ENCODE measurements around the gene WSCD1. TPM values are rescaled to one million over a fixed set of nuclear protein-coding genes. Genes with fewer than 3 reads are reported as not detected.

The WSCD1 gene
- total RNA-seq, 1 experiment from 2014 or later, result not detected

DNA sequence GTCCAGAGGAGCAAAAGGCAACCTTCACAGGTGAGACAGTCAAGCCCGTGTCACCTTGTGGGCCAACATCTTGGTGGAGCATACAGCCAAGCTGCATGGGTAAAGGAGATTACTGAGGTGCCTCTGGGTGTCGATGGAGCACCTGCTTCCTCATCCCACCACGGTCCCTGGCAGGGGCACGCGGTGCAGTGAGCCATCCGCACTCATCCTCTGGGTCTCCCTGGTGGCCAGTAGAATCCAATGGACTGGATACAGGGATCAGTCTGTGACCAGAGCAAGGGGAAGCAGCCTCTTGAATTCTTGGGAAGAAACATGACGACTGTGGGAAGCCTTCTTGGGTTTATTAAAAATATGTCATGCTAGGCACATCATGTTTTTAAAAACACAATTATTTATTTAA is 4.8 kb upstream of the WSCD1 start:
- TF ChIP-seq, protein P1, sequence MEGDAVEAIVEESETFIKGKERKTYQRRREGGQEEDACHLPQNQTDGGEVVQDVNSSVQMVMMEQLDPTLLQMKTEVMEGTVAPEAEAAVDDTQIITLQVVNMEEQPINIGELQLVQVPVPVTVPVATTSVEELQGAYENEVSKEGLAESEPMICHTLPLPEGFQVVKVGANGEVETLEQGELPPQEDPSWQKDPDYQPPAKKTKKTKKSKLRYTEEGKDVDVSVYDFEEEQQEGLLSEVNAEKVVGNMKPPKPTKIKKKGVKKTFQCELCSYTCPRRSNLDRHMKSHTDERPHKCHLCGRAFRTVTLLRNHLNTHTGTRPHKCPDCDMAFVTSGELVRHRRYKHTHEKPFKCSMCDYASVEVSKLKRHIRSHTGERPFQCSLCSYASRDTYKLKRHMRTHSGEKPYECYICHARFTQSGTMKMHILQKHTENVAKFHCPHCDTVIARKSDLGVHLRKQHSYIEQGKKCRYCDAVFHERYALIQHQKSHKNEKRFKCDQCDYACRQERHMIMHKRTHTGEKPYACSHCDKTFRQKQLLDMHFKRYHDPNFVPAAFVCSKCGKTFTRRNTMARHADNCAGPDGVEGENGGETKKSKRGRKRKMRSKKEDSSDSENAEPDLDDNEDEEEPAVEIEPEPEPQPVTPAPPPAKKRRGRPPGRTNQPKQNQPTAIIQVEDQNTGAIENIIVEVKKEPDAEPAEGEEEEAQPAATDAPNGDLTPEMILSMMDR (IDR thresholded peaks at IDR 0.05; ENCODE audit: insufficient read depth in 1 of 2, low read depth in 1 of 2, low read length in 1 of 2, severe bottlenecking in 1 of 2, unreplicated experiment in 1 of 2), result no peak
- no peaks in the 10 kb centered on the region for H3K36me3 Mint-ChIP-seq (ENCODE audit: insufficient read depth, unreplicated experiment)
- DNase-seq, result no peak
- peaks cover 8% of the 10 kb centered on the region for H3K27me3 Mint-ChIP-seq (ENCODE audit: insufficient read depth, unreplicated experiment)
- CTCF ChIA-PET, result no interaction called here
- Histone ChIP-seq H3K27me3 (replicated peaks; ENCODE audit: control insufficient read depth, insufficient read depth, low read length) (no peaks in the 10 kb centered on the region), H3K4me3 (ENCODE audit: low read depth, low read length) (no peak overlapping the region), H3K9me3 (no peaks in the 10 kb centered on the region), H3K4me1 (no peaks in the 10 kb centered on the region), H3K36me3 (ENCODE audit: control insufficient read depth, insufficient read depth, low read length) (no peaks in the 10 kb centered on the region)
- BruUV-seq (replicated peaks), result no TSS peak
- intact Hi-C loops (cut with micrococcal nuclease; ENCODE audit: unreplicated experiment), result no loop called here
- POLR2A ChIA-PET, result no interaction called here
- H3K27ac Mint-ChIP-seq (ENCODE audit: unreplicated experiment), result no peak overlapping the region
- H3K4me3 Mint-ChIP-seq (ENCODE audit: unreplicated experiment), result no peak overlapping the region
- H3K4me1 Mint-ChIP-seq (ENCODE audit: low read depth, unreplicated experiment), result no peaks in the 10 kb centered on the region
- H3K9me3 Mint-ChIP-seq (ENCODE audit: unreplicated experiment), result no peaks in the 10 kb centered on the region

DNA sequence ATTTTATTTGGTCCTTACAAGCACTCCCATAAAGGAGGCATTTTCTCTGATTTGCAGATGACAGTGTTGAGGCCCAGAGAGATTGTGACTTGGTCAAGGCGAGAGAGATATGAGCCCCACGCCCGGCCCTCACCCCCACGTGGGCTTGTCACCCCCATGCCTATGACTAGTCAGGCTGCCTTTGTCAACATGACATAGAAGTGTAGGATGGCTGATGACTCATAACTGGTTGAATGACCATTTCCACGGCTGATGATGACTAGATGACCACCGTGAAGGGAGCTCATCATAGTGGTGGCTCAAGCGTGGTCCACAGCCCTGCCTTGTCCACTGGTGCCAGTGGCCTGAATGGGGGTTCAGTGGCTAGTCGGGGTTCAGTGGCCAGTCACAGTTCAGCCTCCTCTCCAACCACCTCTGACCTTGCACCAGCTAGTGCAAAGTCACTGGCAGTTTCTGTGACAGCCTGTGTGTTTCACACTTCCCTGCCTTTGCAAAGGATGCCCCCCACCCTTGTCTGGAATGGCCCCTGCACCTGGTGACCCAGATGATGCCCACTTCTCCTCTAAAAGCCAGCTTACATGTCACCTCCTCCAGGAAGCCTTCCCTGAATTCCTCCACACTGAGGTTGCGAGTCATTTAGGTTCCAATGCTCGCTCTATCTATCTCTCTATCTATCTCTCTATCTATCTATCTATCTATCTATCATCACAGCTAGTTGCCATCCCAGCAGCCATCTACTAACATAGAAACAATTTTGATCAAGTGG is 3.8 kb upstream of the WSCD1 start:
- intact Hi-C loops (cut with micrococcal nuclease; ENCODE audit: unreplicated experiment), result no loop called here
- no peak overlapping the region for H3K4me3 ChIP-seq (ENCODE audit: low read depth, low read length)
- Mint-ChIP-seq H3K4me1 (ENCODE audit: low read depth, unreplicated experiment) (no peaks in the 10 kb centered on the region), H3K27me3 (ENCODE audit: insufficient read depth, unreplicated experiment) (peaks cover 8% of the 10 kb centered on the region), H3K27ac (ENCODE audit: unreplicated experiment) (no peak overlapping the region), H3K9me3 (ENCODE audit: unreplicated experiment) (no peaks in the 10 kb centered on the region), H3K4me3 (ENCODE audit: unreplicated experiment) (no peak overlapping the region), H3K36me3 (ENCODE audit: insufficient read depth, unreplicated experiment) (no peaks in the 10 kb centered on the region)
- BruUV-seq (replicated peaks), result no TSS peak
- POLR2A ChIA-PET, result no interaction called here
- H3K9me3 ChIP-seq, result no peaks in the 10 kb centered on the region
- TF ChIP-seq, protein P1 (IDR thresholded peaks at IDR 0.05; ENCODE audit: insufficient read depth in 1 of 2, low read depth in 1 of 2, low read length in 1 of 2, severe bottlenecking in 1 of 2, unreplicated experiment in 1 of 2), result no peak
- CTCF ChIA-PET, result no interaction called here
- H3K36me3 ChIP-seq (ENCODE audit: control insufficient read depth, insufficient read depth, low read length), result no peaks in the 10 kb centered on the region
- DNase-seq, result no peak
- no peaks in the 10 kb centered on the region for H3K4me1 ChIP-seq
- no peaks in the 10 kb centered on the region for H3K27me3 ChIP-seq (replicated peaks; ENCODE audit: control insufficient read depth, insufficient read depth, low read length)

- no peak overlapping the region for H3K4me3 ChIP-seq (ENCODE audit: low read depth, low read length)
- no TSS peak for BruUV-seq (replicated peaks)
- DNase-seq, result no peak
- intact Hi-C loops (cut with micrococcal nuclease; ENCODE audit: unreplicated experiment), result no loop called here
- H3K27ac Mint-ChIP-seq (ENCODE audit: unreplicated experiment), result no peak overlapping the region
- H3K4me1 ChIP-seq, result no peaks in the 10 kb centered on the region
- TF ChIP-seq, protein P1 (IDR thresholded peaks at IDR 0.05; ENCODE audit: insufficient read depth in 1 of 2, low read depth in 1 of 2, low read length in 1 of 2, severe bottlenecking in 1 of 2, unreplicated experiment in 1 of 2), result no peak
- H3K9me3 Mint-ChIP-seq (ENCODE audit: unreplicated experiment), result no peaks in the 10 kb centered on the region
- H3K36me3 ChIP-seq (ENCODE audit: control insufficient read depth, insufficient read depth, low read length), result no peaks in the 10 kb centered on the region
- CTCF ChIA-PET, result no interaction called here
- no peaks in the 10 kb centered on the region for H3K36me3 Mint-ChIP-seq (ENCODE audit: insufficient read depth, unreplicated experiment)
- no peak overlapping the region for H3K4me3 Mint-ChIP-seq (ENCODE audit: unreplicated experiment)
- no peaks in the 10 kb centered on the region for H3K9me3 ChIP-seq
- H3K4me1 Mint-ChIP-seq (ENCODE audit: low read depth, unreplicated experiment), result no peaks in the 10 kb centered on the region
- peaks cover 8% of the 10 kb centered on the region for H3K27me3 Mint-ChIP-seq (ENCODE audit: insufficient read depth, unreplicated experiment)
- POLR2A ChIA-PET, result no interaction called here
- no peaks in the 10 kb centered on the region for H3K27me3 ChIP-seq (replicated peaks; ENCODE audit: control insufficient read depth, insufficient read depth, low read length)
Measured at GRCh38 chr17:6067060-6067459, 3.1 kb upstream of the WSCD1 start.
